HG02981 (cell line): ENCODE data around the gene DNASE1.

Experiments used
- ATAC-seq: cut with Tn5 transposase; IDR thresholded peaks from one replicate; pipeline ENCODE4 v1.9.1; 2021; ENCODE audit warnings: mild to moderate bottlenecking, moderate library complexity; ENCODE audit not compliant: unreplicated experiment

DNASE1 gene

GRCh38 chr16:3661922-3662321 lies 7.4 kb downstream of the DNASE1 start:
- ATAC-seq, result no peak

GRCh38 chr16:3662601-3663000 lies 8.1 kb downstream of the DNASE1 start:
- ATAC-seq, result no peak

DNA sequence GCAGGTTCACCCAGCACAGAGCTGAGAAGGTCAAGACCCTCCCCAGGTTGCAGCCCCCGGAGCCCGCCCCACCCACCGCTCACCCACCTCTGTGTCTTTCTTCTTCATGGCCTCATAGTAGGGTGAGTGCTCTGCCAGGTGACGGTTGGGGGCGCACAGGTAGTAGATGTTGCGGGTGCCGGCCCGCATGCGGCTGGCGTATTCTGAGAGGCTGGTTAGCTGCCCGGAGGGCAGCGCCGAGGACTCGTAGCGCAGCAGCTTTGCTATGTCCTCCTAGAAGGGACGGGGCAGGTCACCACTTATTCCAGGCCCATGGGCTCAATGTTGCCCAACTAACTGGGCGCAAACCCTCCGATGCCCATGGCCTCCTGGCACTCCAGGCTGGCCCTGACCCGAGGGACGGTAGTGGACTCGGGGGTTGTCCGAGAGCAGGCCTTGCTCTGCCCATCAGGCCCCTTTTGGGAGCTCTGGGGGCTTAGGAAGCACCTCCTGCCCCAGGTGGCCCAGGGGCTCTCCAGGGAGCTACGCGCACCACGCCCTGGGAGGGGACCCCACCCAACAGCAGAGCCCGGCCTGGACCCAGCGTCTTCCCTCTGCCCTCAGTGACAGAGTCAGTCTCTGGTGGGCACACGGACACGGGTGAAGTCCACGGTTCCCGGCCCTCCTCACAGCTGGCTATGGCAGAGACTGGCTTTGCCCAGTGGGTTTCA lies 9.9 kb downstream of the DNASE1 start:
- no peak for ATAC-seq

- no peak for ATAC-seq
Measured at GRCh38 chr16:3665508-3665907, 11.0 kb downstream of the DNASE1 start.

DNA sequence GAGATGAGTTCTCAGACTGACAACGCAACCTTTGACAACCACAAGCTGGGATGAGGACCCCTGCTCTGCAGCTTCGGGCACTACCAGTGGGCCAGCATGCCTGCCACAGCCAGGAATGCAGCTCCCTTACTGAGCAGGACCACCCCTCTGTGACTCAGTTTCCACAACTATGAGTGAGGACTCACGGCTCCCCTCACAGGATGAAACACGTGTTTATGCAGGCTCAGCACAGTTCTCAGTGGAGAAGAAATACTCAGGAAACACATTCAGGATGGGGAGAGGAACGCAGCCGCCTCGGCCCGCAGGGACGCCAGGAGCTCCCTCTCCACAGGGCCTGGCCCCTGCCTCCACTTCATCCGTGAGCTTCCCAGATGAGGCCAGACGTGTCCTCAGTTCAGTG lies 14.1 kb downstream of the DNASE1 start:
- no peak for ATAC-seq

DNA sequence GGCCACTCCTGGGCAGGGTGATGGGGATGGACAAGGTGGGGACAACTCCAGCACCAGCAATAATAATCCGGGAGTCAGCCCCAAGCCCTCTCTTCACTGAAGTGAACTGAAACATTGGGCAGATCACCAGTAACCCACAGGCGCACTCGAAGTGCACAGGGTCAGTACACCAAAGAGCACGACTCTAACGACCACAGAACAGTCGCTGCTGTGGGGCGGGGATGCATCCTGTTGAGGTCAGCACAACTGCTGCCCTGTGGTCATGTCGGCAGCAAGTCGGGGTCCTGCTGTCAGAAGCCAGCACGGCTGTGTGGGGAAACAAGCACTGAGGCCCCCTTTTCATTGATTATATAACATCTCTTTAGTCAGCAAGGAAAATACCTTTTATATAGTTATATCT lies 14.6 kb downstream of the DNASE1 start:
- no peak for ATAC-seq

DNA sequence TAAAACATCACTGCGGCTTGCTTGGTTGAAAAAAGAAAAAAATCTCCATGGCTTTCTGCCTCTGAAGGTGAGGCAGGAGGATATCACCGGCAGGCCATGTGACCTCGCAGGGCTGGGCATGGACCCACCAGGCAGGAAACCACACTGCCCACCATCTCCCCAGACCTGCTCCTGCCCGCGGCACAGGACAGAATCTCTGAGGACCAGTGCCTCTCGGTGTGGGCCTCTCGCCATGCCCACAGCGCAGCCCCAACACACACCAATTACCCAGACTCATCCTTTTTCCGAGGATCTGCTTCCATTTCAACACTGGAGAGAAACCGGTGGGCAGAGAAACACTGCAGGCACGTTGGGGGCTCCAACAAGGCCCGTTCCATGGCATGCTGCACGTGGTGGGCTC lies 16.2 kb downstream of the DNASE1 start:
- ATAC-seq, result no peak

GRCh38 chr16:3671424-3671823 lies 16.9 kb downstream of the DNASE1 start:
- ATAC-seq, result no peak

GRCh38 chr16:3672571-3673041 lies 18.1 kb downstream of the DNASE1 start:
- no peak for ATAC-seq

- ATAC-seq, result no peak
Measured at GRCh38 chr16:3673201-3673600, 18.7 kb downstream of the DNASE1 start.

DNA sequence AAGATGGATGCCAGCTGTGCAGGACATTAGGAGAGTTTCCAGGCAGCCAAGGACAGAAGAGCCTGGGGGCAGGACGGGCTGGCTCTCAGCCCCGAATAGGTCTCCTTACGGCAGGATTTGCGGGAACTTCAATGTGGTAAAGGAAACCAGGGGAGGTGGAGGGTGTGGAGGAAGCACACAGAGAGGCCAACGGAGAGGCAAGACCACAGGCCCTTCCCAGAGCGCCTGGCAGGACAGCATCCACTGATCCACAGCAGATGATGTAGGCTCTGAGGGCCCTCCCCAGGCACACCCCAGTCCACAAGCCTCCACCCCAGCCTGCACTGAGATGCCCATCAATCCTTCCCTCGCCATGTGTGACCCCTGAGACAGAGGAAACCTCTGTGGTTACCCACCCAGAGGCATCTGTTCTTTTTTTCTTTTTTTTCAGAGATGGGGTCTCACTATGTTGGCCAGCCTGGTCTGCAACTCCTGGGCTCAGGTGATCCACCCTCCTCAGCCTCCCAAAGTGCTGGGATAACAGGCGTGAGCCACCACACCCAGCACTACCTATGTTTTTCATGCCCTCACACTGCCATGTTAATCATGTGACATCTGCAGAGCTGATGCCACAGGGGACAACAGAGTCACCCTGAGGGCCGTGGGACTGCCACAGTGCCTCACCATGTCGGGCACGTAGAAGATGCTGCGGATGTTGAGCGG lies 19.3 kb downstream of the DNASE1 start:
- no peak for ATAC-seq

DNA sequence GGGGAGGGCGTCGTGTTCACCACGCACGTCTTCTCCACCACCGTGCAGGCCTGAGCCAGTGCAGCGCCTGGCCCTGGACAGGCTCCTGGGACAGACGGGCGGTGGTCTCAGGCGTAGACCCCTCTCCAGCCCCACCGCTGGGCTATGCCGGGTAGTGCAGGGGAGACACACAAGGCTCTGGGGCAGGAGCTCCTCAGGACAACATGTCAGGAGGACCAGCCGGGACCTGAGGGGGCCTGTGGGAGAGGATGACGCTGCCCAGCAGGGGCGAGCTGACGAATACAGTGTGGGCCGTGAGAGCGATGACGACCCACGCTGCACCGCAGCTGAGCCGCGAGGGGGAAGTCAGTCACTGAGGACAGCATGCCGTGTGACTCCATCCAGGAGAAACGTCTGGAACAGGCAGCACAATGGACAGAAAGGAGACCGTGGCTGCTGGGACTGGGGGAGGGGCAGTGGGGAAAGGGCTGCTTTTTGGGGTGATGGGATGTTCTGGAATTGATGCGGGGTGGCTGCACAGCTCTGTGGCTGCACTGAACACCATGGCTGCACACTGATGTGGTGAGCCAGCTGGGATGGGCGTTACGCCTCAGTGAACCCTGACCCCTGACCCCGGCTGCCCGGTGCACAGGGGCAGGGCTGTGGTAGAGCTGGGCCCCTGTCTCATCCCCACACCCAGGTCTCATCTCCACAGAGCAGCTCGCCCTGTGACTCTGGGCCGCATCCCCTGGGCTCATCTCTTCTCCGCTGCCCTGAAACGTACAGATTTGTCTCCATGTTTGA lies 20.2 kb downstream of the DNASE1 start:
- ATAC-seq, result no peak

DNA sequence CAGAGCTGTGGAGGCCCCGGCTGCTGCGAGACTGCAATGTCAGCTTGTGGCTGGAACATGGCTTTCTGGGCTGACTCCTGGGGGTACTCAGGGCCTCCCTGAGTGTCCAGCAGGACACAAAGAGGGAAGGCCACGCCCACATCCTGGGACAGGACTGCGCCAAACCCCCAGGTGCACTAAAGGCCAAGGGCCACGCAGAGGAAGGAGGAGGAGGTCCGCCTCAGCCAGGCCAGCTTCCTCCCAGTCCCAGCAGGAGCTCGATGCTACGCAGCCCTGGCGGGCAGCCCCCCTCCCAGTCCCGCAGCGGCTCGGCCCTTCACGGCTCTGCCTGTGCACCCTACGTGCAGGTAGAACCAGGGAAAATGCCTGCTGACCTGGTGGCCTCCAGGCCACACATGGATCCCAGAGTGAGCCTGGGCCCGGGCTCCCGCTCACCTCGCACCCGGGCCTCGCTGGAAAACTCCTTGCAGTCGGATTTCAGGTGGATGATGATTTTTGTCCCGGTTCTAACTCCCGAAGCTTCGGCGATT lies 21.2 kb downstream of the DNASE1 start:
- ATAC-seq, result no peak

- ATAC-seq, result no peak
Measured at GRCh38 chr16:3677994-3678393, 23.5 kb downstream of the DNASE1 start.

GRCh38 chr16:3681206-3681605 lies 26.7 kb downstream of the DNASE1 start:
- no peak for ATAC-seq

GRCh38 chr16:3687021-3687420 lies 32.5 kb downstream of the DNASE1 start:
- no peak for ATAC-seq

DNA sequence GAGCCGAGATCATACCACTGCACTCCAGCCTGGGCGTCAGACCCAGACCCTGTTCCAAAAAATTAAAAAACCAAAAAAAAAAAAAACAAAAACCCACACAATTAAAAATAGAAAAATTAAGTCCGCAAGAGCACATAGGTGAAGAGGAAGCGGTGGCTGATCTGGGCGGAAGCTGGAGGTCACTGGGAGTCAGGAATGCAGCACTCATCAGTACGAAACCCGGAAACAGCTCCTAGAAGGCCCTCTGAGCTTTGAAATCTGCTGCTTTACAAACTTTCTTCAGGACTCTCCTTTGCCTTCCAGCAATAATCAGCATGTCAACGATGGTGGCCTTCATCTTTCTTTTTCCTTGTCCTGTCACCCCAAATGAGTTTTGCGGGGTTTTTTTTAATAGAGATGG lies 33.3 kb downstream of the DNASE1 start:
- ATAC-seq, result no peak

GRCh38 chr16:3689731-3690130 lies 35.2 kb downstream of the DNASE1 start:
- ATAC-seq, result no peak

DNA sequence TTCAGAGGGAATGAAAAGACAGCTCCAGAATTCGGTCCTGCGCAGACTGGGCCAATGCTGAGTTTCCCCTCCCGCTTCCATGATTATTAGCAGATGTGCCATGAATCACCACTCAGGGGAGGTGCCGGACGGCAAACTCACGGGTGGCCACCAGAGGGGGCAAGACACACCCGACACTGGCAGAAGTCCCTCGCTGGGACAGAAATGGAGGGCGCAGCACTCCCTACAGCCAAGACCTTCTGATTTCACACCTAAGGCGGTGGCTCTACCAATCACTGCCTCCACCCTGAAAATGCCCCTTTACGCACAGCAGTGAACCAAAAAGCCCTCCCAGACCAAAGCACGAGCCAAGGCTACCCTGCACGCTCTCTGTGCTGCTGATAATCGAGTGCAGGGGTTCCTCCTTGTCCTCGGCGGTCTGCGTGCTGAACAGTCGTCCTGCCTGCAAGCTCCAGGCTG lies 36.0 kb downstream of the DNASE1 start:
- ATAC-seq, result peak; percentile 59

- ATAC-seq, result no peak
Measured at GRCh38 chr16:3690980-3691720, 36.7 kb downstream of the DNASE1 start.

- ATAC-seq, result no peak
Measured at GRCh38 chr16:3691761-3692160, 37.3 kb downstream of the DNASE1 start.
